Measurements from ENCODE around the gene TRIP10.

DNA sequence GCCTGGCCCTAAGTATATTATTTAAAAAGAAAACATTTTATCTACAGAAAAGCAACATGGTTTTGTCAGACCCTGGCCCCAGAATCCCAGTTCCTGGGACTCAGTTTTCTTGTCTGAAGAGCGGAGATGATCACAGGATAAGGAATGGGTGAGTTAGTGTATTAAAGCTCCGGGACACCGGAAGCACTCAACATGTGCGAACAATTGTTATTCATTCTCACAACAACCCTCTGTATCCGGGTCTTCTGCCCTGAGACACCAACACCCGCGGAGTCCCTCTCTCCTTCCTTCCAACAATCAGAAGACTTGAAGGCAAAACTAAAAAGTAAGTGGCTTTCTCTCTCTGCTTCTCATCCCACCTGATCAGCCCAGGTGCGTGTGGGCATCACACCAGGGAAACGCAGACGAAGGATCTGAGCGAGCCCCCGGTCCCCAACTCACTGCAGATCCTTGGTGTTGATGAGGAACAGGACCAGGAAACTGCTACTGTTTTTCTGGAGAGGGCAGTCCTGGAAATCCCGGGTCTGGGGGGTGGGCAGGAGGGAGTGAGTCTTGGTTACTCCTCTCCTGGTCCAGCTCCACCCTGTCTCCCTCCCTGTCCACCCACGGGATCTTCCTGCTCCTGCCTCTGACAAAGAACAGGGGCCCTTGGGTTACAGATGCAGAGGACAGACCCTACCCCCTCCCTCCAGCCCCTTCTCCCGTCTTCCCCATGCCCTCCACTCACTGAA lies 4.1 kb upstream of the TRIP10 start:
- TF ChIP-seq POLR2A (IDR thresholded peaks at IDR 0.05; ENCODE audit: low read depth, low read length) (no peak), POLR2AphosphoS5 (IDR thresholded peaks at IDR 0.05; ENCODE audit: low read depth, low read length) (no peak), TAF1 (IDR thresholded peaks at IDR 0.05; ENCODE audit: borderline replicate concordance, low read depth, low read length) (no peak)
